SK-N-MC (cell line): ENCODE data around the gene ASB10.

Source experiments
- EZH2 ChIP-seq: fragments of 200-600 bp; sonication (generic); IDR thresholded peaks from one replicate; pipeline ENCODE4 v1.6.1; 2017; ENCODE audit warnings: antibody characterized with exemption
- POLR2AphosphoS5 ChIP-seq: IDR thresholded peaks from 2 replicates; pipeline ENCODE4 v1.6.1; 2012; ENCODE audit warnings: mild to moderate bottlenecking, low read depth, low read length, borderline replicate concordance

DNA sequence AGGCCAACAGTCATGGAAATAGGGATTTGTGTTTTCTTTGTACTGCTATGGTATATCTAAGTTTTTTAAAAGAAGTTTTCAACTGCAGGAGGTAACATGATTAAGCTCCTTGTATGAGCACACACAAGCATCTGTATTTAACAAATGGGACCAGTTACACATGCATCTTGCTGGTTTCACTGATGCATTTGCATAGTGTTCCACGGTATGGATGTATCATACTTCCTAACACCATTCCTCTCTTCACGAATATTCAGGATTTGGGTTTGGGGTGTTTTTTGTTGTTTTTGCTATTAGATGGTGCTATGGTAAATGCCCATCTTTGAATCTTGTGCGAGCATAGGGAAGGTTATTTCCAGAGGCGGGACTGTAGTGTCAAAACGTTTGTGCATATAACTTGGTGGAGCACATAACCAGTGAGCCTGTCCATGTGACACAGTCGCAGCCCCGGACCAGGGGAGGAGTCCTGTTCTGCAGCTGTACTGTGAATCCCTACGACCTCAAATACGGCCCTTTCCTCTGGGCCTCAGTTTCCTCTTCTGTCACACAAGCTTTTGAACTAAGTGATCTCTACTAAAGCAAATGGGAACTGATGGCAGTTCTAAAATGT, 21.3 kb upstream of the ASB10 start:
- no peak for TF ChIP-seq EZH2
- TF ChIP-seq POLR2AphosphoS5 = no peak
